Measurements from ENCODE around the gene RNF212B.

The RNF212B gene

GRCh38 chr14:23321572-23322547, 84.1 kb downstream of the RNF212B start:
- DNase-seq (ENCODE audit: low read depth), result peak; percentile 82
